HG03280 (cell line): Measurements from ENCODE around the gene ZNF219.
"Not testable (repeated sequence)": the region's sequence is repeated elsewhere in the genome, so short reads cannot be mapped to it uniquely, and the experiment has no call there.

Experiments
- ATAC-seq: cut with Tn5 transposase; IDR thresholded peaks from one replicate; pipeline ENCODE4 v1.9.1; 2021; ENCODE audit warnings: mild to moderate bottlenecking, moderate library complexity; ENCODE audit not compliant: unreplicated experiment

Gene ZNF219

DNA sequence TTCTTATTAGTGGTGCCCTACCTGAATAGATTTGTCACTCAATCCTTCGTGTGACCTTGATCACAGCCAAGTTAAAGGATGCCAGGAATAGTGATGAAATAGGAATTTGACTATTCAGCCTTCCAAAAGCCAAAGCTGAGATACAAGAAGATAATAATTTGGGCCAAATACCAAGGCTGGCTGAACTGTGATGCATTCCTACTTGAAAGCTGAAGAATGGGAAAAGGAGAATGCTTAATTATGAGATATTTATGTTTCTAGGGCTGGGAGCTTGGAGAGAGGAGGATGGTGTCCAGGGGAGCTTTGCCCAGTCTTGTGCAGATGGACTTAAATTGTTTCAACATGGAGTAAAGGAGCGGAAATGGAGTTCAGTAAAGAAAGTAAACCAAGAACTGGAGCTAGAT lies 51.1 kb downstream of the ZNF219 start:
- no peak for ATAC-seq

GRCh38 chr14:21043974-21044618 lies 54.4 kb downstream of the ZNF219 start:
- ATAC-seq: no peak

- ATAC-seq: no peak
These were observed 55.0 kb downstream of the ZNF219 start for GRCh38 chr14:21043387-21043973.

DNA sequence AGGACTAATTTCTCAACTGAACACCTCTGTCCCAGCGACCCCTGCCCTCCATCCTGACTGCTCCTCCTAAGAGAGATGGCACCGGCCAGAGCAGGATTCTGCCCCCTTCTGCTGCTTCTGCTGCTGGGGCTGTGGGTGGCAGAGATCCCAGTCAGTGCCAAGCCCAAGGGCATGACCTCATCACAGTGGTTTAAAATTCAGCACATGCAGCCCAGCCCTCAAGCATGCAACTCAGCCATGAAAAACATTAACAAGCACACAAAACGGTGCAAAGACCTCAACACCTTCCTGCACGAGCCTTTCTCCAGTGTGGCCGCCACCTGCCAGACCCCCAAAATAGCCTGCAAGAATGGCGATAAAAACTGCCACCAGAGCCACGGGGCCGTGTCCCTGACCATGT lies 55.5 kb downstream of the ZNF219 start:
- ATAC-seq: no peak

DNA sequence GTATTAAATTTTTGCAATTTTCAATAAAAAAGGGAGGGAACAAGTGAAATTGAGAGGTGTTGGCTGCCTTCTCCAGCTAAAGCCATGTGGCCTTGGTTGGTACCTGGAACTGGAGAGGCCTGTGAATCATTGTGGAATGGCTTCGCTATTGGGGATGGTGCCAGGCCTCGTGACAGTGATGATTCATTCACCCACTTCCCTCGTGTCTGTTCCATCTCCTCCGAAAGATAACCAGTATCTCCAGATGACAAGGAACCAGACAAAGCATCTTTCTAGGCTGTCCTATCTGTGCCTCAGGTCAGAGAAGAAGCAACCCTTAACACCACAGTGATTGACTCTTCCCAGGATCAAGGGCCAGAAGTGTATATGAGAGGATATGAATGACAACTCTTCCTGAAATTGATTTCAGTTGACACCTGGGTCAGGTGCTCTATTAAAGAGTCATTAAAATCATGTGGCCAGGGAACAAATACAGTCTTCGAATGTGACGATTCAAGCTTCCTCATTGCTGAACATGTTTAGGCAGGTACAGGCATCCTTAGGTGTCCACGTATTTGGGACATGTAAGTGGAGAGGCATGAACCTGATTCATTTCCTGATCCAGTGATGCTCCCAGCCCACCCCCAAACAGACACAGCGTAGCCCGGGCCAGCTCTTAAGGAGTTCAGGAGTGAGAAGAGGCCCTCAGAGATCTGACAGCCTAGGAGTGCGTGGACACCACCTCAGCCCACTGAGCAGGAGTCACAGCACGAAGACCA lies 56.6 kb downstream of the ZNF219 start, which contains the start of gene RNASE7:
TSS of gene RNASE7 (plus strand) at position 687 of the 758 bp plus-strand sequence. CDS start 631 bp downstream, outside the sequence.
- no peak for ATAC-seq

- ATAC-seq: not testable (repeated sequence)
These were observed 57.5 kb downstream of the ZNF219 start for GRCh38 chr14:21040941-21041340.

GRCh38 chr14:21040370-21040925 lies 58.0 kb downstream of the ZNF219 start:
- no peak for ATAC-seq
